OCI-LY7 (cell line): Measurements from ENCODE around the gene HDX.
"Not testable (repeated sequence)": the region's sequence is repeated elsewhere in the genome, so short reads cannot be mapped to it uniquely, and the experiment has no call there.

Experiments used
- CTCF ChIP-seq: fragments of 200-600 bp; sonication (generic); conservative IDR thresholded peaks from 2 replicates; pipeline ENCODE4 v1.5.1; 2014; ENCODE audit warnings: mild to moderate bottlenecking, antibody characterized with exemption, low read length, moderate library complexity, mixed read lengths
- EZH2phosphoT487 ChIP-seq: fragments of 200-600 bp; sonication (generic); IDR thresholded peaks from 2 replicates; pipeline ENCODE4 v1.6.1; 2018; ENCODE audit warnings: low read depth, borderline replicate concordance, mild to moderate bottlenecking, mixed run types, antibody characterized with exemption, low read length, moderate library complexity, mixed read lengths

- TF ChIP-seq CTCF, EZH2phosphoT487: not testable (repeated sequence)
Observed at GRCh38 chrX:84315946-84316345, 186.3 kb downstream of the HDX start.
